Dermis microvascular lymphatic vessel endothelial cell (primary cell): Measurements from ENCODE around the gene BCKDHB. TPM values are rescaled to one million over a fixed set of nuclear protein-coding genes. Genes with fewer than 3 reads are reported as not detected.
"Not testable (repeated sequence)": the region's sequence is repeated elsewhere in the genome, so short reads cannot be mapped to it uniquely, and the experiment has no call there.

ENCODE experiments used
- DNase-seq, 2 donors: peaks; one replicate each; pipeline versions ENCODE4 v3.0.0 to v3.0.0-alpha.2; 2010; ENCODE audit warnings: low read depth in 2 of 2
- total RNA-seq: library from RNA; depleted of rRNA; stranded (reverse); fragments of >200 nt; gene quantifications from 2 replicates; pipeline ENCODE4 v1.2.1, GENCODE V29; 2014

BCKDHB gene
- total RNA-seq = 7.7 and 8.6 TPM in 2 replicates

- peak; percentile 94 to 98 for DNase-seq
These were observed at the start of gene BCKDHB for GRCh38 chr6:80106418-80107235. BCKDHB (plus strand) TSS chr6:80106671; CDS start chr6:80106694, 23 bp downstream.

GRCh38 chr6:80060774-80061173, 45.7 kb upstream of the BCKDHB start:
- no peak for DNase-seq

- DNase-seq = not testable (repeated sequence)
These were observed 38.3 kb upstream of the BCKDHB start for GRCh38 chr6:80068146-80068545.

- not testable (repeated sequence) for DNase-seq
These were observed 36.0 kb upstream of the BCKDHB start for GRCh38 chr6:80070431-80070830.

- DNase-seq = no peak
These were observed 29.4 kb upstream of the BCKDHB start for GRCh38 chr6:80077067-80077466.

- no peak for DNase-seq
These were observed 17.8 kb upstream of the BCKDHB start for GRCh38 chr6:80088637-80089036.

GRCh38 chr6:80091506-80091905, 15.0 kb upstream of the BCKDHB start:
- no peak for DNase-seq

- peak; percentile 11 to 32 for DNase-seq
These were observed 12.5 kb upstream of the BCKDHB start for GRCh38 chr6:80094017-80094416.

GRCh38 chr6:80095600-80095999, 10.9 kb upstream of the BCKDHB start:
- no peak for DNase-seq

GRCh38 chr6:80098392-80098791, 8.1 kb upstream of the BCKDHB start:
- no peak for DNase-seq

GRCh38 chr6:80104520-80104919, 2.0 kb upstream of the BCKDHB start:
- DNase-seq = no peak

- no peak for DNase-seq
These were observed 476 bp upstream of the BCKDHB start for GRCh38 chr6:80105972-80106417.

- not testable (repeated sequence) for DNase-seq
These were observed 16.1 kb downstream of the BCKDHB start for GRCh38 chr6:80122576-80122975.

- DNase-seq = no peak
These were observed 20.3 kb downstream of the BCKDHB start for GRCh38 chr6:80126657-80127345.

- no peak for DNase-seq
These were observed 23.0 kb downstream of the BCKDHB start for GRCh38 chr6:80129485-80129884.

GRCh38 chr6:80133020-80133419, 26.5 kb downstream of the BCKDHB start:
- DNase-seq = peak; percentile 71 to 78

- no peak for DNase-seq
These were observed 27.6 kb downstream of the BCKDHB start for GRCh38 chr6:80134065-80134464.

GRCh38 chr6:80142586-80142985, 36.1 kb downstream of the BCKDHB start:
- no peak for DNase-seq

GRCh38 chr6:80143419-80143937, 37.0 kb downstream of the BCKDHB start:
- DNase-seq = peak in 1 of 2 donors; percentile 77

GRCh38 chr6:80144753-80145315, 38.4 kb downstream of the BCKDHB start:
- DNase-seq = no peak

- DNase-seq = no peak
These were observed 39.0 kb downstream of the BCKDHB start for GRCh38 chr6:80145509-80145908.

- no peak for DNase-seq
These were observed 39.5 kb downstream of the BCKDHB start for GRCh38 chr6:80145921-80146320.
